WTC11 (cell line): Measurements from ENCODE around the gene ZMYM5.

Experiments used
- CTCF ChIP-seq: fragments of 200-600 bp; IDR thresholded peaks from 2 replicates; pipeline ENCODE4 v1.8.0; 2022; ENCODE audit warnings: antibody characterized with exemption
- E2F4 ChIP-seq: sonication (generic); formaldehyde crosslinking; IDR thresholded peaks from 2 replicates; pipeline ENCODE4 v1.8.1; 2022; ENCODE audit warnings: low read depth, mild to moderate bottlenecking, moderate library complexity, missing genetic modification reagents, borderline replicate concordance
- ETV6 ChIP-seq: sonication (generic); formaldehyde crosslinking; IDR thresholded peaks from 2 replicates; pipeline ENCODE4 v1.8.1; 2022; ENCODE audit warnings: mild to moderate bottlenecking, missing genetic modification reagents
- JAZF1 ChIP-seq: fragments of 250-450 bp; sonication (Bioruptor Pico); IDR thresholded peaks from 2 replicates; pipeline ENCODE4 v1.9.0; 2021; ENCODE audit warnings: moderate library complexity, mild to moderate bottlenecking, inconsistent platforms
- JUN ChIP-seq: sonication (generic); formaldehyde crosslinking; IDR thresholded peaks from 2 replicates; pipeline ENCODE4 v1.8.0; 2023; ENCODE audit warnings: mild to moderate bottlenecking, missing genetic modification reagents
- MAX ChIP-seq: sonication (generic); formaldehyde crosslinking; IDR thresholded peaks from 2 replicates; pipeline ENCODE4 v1.8.0; 2022; ENCODE audit warnings: mild to moderate bottlenecking, missing genetic modification reagents
- NFE2L1 ChIP-seq: sonication (generic); formaldehyde crosslinking; IDR thresholded peaks from 2 replicates; pipeline ENCODE4 v1.8.1; 2023; ENCODE audit warnings: missing genetic modification reagents
- NR1H2 ChIP-seq: sonication (generic); formaldehyde crosslinking; IDR thresholded peaks from 2 replicates; pipeline ENCODE4 v1.9.0; 2021; ENCODE audit warnings: mild to moderate bottlenecking, moderate library complexity, missing genetic modification reagents
- USF1 ChIP-seq: sonication (generic); formaldehyde crosslinking; IDR thresholded peaks from 2 replicates; pipeline ENCODE4 v1.8.0; 2022; ENCODE audit warnings: mild to moderate bottlenecking, missing genetic modification reagents
- USF2 ChIP-seq: sonication (generic); formaldehyde crosslinking; IDR thresholded peaks from 2 replicates; pipeline ENCODE4 v1.8.1; 2023; ENCODE audit warnings: mild to moderate bottlenecking, missing genetic modification reagents, moderate library complexity
- ZNF138 ChIP-seq: sonication (generic); formaldehyde crosslinking; conservative IDR thresholded peaks from 2 replicates; pipeline ENCODE4 v1.8.1; 2022; ENCODE audit warnings: mild to moderate bottlenecking, moderate library complexity, missing genetic modification reagents
- ZNF317 ChIP-seq: sonication (generic); formaldehyde crosslinking; IDR thresholded peaks from 2 replicates; pipeline ENCODE4 v1.8.1; 2023; ENCODE audit warnings: low read depth, mild to moderate bottlenecking, moderate library complexity, missing genetic modification reagents, borderline replicate concordance

GRCh38 chr13:19836472-19836871 is 27.0 kb downstream of the ZMYM5 start:
- no peak for TF ChIP-seq USF2 (CRISPR knock-in tag)
- TF ChIP-seq CTCF: no peak
- no peak for TF ChIP-seq NFE2L1 (CRISPR knock-in tag)
- no peak for TF ChIP-seq ZNF138 (CRISPR knock-in tag)
- no peak for TF ChIP-seq NR1H2 (CRISPR knock-in tag)
- no peak for TF ChIP-seq USF1 (CRISPR knock-in tag)
- TF ChIP-seq ZNF317 (CRISPR knock-in tag): no peak
- TF ChIP-seq E2F4 (CRISPR knock-in tag): no peak
- TF ChIP-seq MAX (CRISPR knock-in tag): no peak
- TF ChIP-seq ETV6 (CRISPR knock-in tag): no peak
- no peak for TF ChIP-seq JAZF1 (CRISPR knock-in tag)
- TF ChIP-seq JUN (CRISPR knock-in tag): no peak
